ENCODE measurements around the gene YTHDF1.

Gene YTHDF1

GRCh38 chr20:63163596-63164483, 52.1 kb downstream of the YTHDF1 start:
- H3K4me1 ChIP-seq = no peaks in the 10 kb centered on the region
- TF ChIP-seq CTCF (IDR thresholded peaks at IDR 0.05) = no peak
- no peaks in the 10 kb centered on the region for H3K9me3 ChIP-seq (ENCODE audit: control insufficient read depth, low read length)
- H3K36me3 ChIP-seq (ENCODE audit: control insufficient read depth, insufficient read depth, low read length) = no peaks in the 10 kb centered on the region
- H3K27ac ChIP-seq = no peak overlapping the region
- no peak overlapping the region for H3K9ac ChIP-seq
- H2AFZ ChIP-seq = no peak overlapping the region
- no peak overlapping the region for H3K4me3 ChIP-seq (ENCODE audit: low read depth, low read length)
- H3K27me3 ChIP-seq (ENCODE audit: control insufficient read depth, insufficient read depth, low read length) = no peaks in the 10 kb centered on the region
- H3K4me2 ChIP-seq (ENCODE audit: low read length) = no peak overlapping the region
- H3K79me2 ChIP-seq = no peaks in the 10 kb centered on the region

DNA sequence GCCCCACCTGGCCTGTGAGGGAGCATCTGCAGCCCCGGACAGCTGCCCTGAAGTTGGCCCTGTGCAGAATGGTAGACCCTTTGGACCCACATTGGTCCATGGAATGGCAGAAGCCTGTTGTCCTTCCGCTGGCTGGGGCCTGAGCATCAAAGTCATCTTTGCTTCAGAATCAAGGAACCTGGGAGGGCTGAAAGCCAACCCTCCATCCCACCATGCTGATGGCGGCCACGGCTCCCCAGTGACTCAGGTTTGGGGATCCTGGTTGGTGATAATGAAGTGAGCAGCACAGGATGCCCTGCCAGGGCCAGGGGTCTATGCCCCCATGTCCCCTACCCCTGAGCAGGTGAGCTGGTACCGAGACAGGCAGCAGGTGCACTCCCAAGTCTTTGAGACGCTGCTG, 52.8 kb downstream of the YTHDF1 start:
- H3K27ac ChIP-seq = no peak overlapping the region
- no peaks in the 10 kb centered on the region for H3K79me2 ChIP-seq
- no peak overlapping the region for H2AFZ ChIP-seq
- no peaks in the 10 kb centered on the region for H3K36me3 ChIP-seq (ENCODE audit: control insufficient read depth, insufficient read depth, low read length)
- TF ChIP-seq CTCF (IDR thresholded peaks at IDR 0.05) = no peak
- no peaks in the 10 kb centered on the region for H3K9me3 ChIP-seq (ENCODE audit: control insufficient read depth, low read length)
- no peak overlapping the region for H3K9ac ChIP-seq
- H3K27me3 ChIP-seq (ENCODE audit: control insufficient read depth, insufficient read depth, low read length) = no peaks in the 10 kb centered on the region
- no peaks in the 10 kb centered on the region for H3K4me1 ChIP-seq
- no peak overlapping the region for H3K4me3 ChIP-seq (ENCODE audit: low read depth, low read length)
- H3K4me2 ChIP-seq (ENCODE audit: low read length) = no peak overlapping the region

GRCh38 chr20:63162206-63162795, 53.6 kb downstream of the YTHDF1 start:
- Histone ChIP-seq H3K4me1 (no peaks in the 10 kb centered on the region), H3K36me3 (ENCODE audit: control insufficient read depth, insufficient read depth, low read length) (no peaks in the 10 kb centered on the region), H3K4me3 (ENCODE audit: low read depth, low read length) (no peak overlapping the region), H3K27me3 (ENCODE audit: control insufficient read depth, insufficient read depth, low read length) (no peaks in the 10 kb centered on the region), H3K79me2 (no peaks in the 10 kb centered on the region), H3K4me2 (ENCODE audit: low read length) (no peak overlapping the region), H3K9ac (no peak overlapping the region), H3K9me3 (ENCODE audit: control insufficient read depth, low read length) (no peaks in the 10 kb centered on the region), H2AFZ (no peak overlapping the region), H3K27ac (no peak overlapping the region)
- no peak for TF ChIP-seq CTCF (IDR thresholded peaks at IDR 0.05)

DNA sequence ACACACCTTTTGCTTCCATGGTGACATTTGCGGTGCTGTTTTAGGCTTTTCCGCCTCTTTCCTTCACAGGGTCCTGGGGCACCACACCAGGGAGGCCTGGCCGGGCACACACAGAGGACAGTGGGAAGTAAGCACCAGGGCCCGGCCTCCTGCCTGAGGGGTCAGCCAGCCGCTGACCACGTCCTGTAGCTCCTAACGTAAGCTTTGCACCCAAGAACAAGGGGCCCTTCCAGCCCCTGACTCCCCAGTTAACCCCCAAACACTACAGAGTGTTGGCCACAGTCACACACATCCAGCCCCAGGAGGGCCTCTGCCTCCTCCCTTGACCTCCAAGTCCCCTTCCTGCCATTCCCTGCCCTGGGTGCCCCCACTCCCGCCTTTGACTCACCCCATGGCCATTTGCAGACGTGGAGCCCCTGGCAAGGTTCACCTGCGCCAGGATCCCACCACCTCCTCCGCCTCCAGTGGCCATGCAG, 54.7 kb downstream of the YTHDF1 start:
- H3K4me3 ChIP-seq (ENCODE audit: low read depth, low read length) = no peak overlapping the region
- H3K9ac ChIP-seq = no peak overlapping the region
- no peak overlapping the region for H3K27ac ChIP-seq
- H3K36me3 ChIP-seq (ENCODE audit: control insufficient read depth, insufficient read depth, low read length) = no peaks in the 10 kb centered on the region
- no peak overlapping the region for H2AFZ ChIP-seq
- no peaks in the 10 kb centered on the region for H3K79me2 ChIP-seq
- no peak for TF ChIP-seq CTCF (IDR thresholded peaks at IDR 0.05)
- no peaks in the 10 kb centered on the region for H3K4me1 ChIP-seq
- H3K27me3 ChIP-seq (ENCODE audit: control insufficient read depth, insufficient read depth, low read length) = no peaks in the 10 kb centered on the region
- H3K9me3 ChIP-seq (ENCODE audit: control insufficient read depth, low read length) = no peaks in the 10 kb centered on the region
- no peak overlapping the region for H3K4me2 ChIP-seq (ENCODE audit: low read length)
